H1 (cell line): ENCODE measurements around the gene ZNF608. TPM values are rescaled to one million over a fixed set of nuclear protein-coding genes. Genes with fewer than 3 reads are reported as not detected.

Experiments
- BCL11A ChIP-seq, 2 experiments: IDR thresholded peaks; one replicate each; pipeline ENCODE4 v1.6.1; 2011; ENCODE audit warnings: low read depth in 2 of 2, low read length in 2 of 2, mild to moderate bottlenecking in 2 of 2
- KDM4A ChIP-seq: IDR thresholded peaks from one replicate; pipeline ENCODE4 v1.7.1; 2012; ENCODE audit warnings: low read depth, mild to moderate bottlenecking, moderate library complexity, low read length, inconsistent platforms; ENCODE audit not compliant: severe bottlenecking
- NRF1 ChIP-seq: IDR thresholded peaks from 2 replicates; pipeline ENCODE4 v1.6.1; 2011; ENCODE audit warnings: mild to moderate bottlenecking, low read depth, low read length, improper control_type of control experiment
- POLR2AphosphoS5 ChIP-seq: IDR thresholded peaks from 2 replicates; pipeline ENCODE4 v1.6.1; 2011; ENCODE audit warnings: low read depth, low read length
- RNF2 ChIP-seq: fragments of 200-900, 300-1000 bp; sonication (generic); IDR thresholded peaks from 2 replicates; pipeline ENCODE4 v1.7.1; 2016; ENCODE audit warnings: borderline replicate concordance, low read depth, mild to moderate bottlenecking, antibody characterized with exemption, low read length; ENCODE audit not compliant: poor library complexity, severe bottlenecking; ENCODE audit errors: missing control alignments
- SIX5 ChIP-seq: IDR thresholded peaks from 2 replicates; pipeline ENCODE4 v1.6.1; 2011; ENCODE audit warnings: mild to moderate bottlenecking, low read depth, low read length
- SP2 ChIP-seq: IDR thresholded peaks from 2 replicates; pipeline ENCODE4 v1.6.1; 2012; ENCODE audit warnings: mild to moderate bottlenecking, low read length, inconsistent platforms
- TBP ChIP-seq: IDR thresholded peaks from 2 replicates; pipeline ENCODE4 v1.6.1; 2011; ENCODE audit warnings: low read depth, low read length, improper control_type of control experiment
- TEAD4 ChIP-seq: IDR thresholded peaks from 2 replicates; pipeline ENCODE4 v1.6.1; 2012; ENCODE audit warnings: low read depth, low read length, inconsistent platforms, mixed read lengths
- polyA plus RNA-seq, 7 experiments: library from polyadenylated mRNA; depleted of rRNA in 3 of 7; stranded (reverse) in 5 of 7; unstranded in 2 of 7; fragments of >200 nt in 5 of 7; fragments of 200-250 nt in 2 of 7; gene quantifications; 1 replicate in 5 of 7; 2 replicates in 1 of 7; 4 replicates in 1 of 7; pipeline versions ENCODE4 v1.2.1 to v1.2.3, GENCODE V29; 2011 to 2013; ENCODE audit warnings: missing spikeins in 2 of 7, mixed read lengths in 2 of 7
- total RNA-seq: library from RNA; stranded (reverse); fragmentation: NEBNext Ultra II Directional; extraction: Animal tissue kit (Norgen Biotek cat#: 25700); gene quantifications from 2 replicates; pipeline ENCODE4 v1.2.1, GENCODE V29; 2021

ZNF608 gene
- total and polyA plus RNA-seq, 2 of the 8 experiments (the other 6 are each of a cell fraction or from before 2014, with no cell fraction given): 17.2 to 40.8 TPM

GRCh38 chr5:124728331-124728967, 18.0 kb downstream of the ZNF608 start (continued):
- TF ChIP-seq SIX5: no peak
- no peak for TF ChIP-seq RNF2
- TF ChIP-seq BCL11A (IDR thresholded peaks at IDR 0.05; ENCODE audit: low read depth in 2 of 2, low read length in 2 of 2): no peak
- TF ChIP-seq TBP: no peak
- no peak for TF ChIP-seq NRF1
- TF ChIP-seq TEAD4: no peak
- no peak for TF ChIP-seq SP2
- no peak for TF ChIP-seq KDM4A
- TF ChIP-seq POLR2AphosphoS5: no peak
